Hematopoietic multipotent progenitor cell treated with erythropoietin and hydrocortisone succinate and interleukin-3 and kit ligand, for 4 days (in vitro differentiated cells): ENCODE measurements around the gene TARBP1.
"Not testable (repeated sequence)": the region's sequence is repeated elsewhere in the genome, so short reads cannot be mapped to it uniquely, and the experiment has no call there.

Source experiments
- DNase-seq: peaks from one replicate; pipeline ENCODE4 v3.0.0-alpha.2; 2015

TARBP1 gene

GRCh38 chr1:234434706-234435105, 44.3 kb downstream of the TARBP1 start:
- DNase-seq: no peak

- DNase-seq: no peak
These were observed 45.3 kb downstream of the TARBP1 start for GRCh38 chr1:234433563-234434285.

GRCh38 chr1:234431255-234431654, 47.7 kb downstream of the TARBP1 start:
- no peak for DNase-seq

GRCh38 chr1:234430691-234431090, 48.3 kb downstream of the TARBP1 start:
- DNase-seq: no peak

DNA sequence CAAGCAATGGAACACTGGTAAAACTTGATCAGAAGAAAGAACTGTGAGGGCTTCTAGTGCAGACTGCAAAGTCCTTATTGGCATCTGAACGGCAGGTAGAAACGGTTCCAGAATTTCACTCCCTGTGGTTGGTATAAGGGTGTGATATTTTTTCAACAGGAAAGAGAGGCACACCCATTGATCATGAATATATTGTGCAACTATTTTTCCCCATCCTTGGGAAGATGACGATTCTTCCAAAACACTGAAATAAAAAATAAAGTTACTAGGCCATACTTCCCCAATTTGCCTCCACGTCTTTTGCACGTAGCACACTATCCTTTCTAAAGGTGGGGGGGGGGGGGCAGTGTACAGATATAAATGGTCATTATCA, 49.6 kb downstream of the TARBP1 start:
- peak; percentile 24 for DNase-seq

DNA sequence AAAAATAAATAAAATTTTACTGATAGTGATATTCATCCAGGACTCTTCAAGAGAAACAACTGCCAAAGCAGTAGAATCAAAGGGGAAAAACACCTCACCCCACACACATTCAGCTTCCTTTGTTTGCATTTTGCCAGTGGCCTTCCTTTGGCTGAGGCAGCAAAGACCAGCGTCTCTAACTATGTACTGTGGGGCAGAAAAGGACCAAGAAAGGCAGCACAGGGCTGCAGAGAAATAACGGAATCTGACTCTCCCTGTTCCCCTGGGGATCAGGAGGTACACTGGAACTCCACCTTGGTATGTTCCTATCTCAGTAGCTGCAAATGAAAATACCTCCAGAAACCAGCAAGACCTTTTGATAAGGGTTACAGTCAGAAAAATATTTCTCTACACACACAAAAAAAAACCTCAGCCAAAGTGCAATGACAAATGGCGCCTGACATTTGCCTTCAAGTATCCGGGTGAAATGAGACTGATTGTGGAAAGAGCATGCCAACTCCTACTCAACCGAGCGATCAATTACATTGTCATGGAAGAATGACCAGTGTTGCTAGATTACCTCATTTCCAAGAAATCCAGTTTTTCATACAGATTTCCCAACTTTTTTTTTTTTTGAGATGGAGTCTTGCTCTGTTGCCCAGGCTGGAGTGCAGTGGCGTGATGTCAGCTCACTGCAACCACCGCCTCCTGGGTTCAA, 50.9 kb downstream of the TARBP1 start:
- no peak for DNase-seq

DNA sequence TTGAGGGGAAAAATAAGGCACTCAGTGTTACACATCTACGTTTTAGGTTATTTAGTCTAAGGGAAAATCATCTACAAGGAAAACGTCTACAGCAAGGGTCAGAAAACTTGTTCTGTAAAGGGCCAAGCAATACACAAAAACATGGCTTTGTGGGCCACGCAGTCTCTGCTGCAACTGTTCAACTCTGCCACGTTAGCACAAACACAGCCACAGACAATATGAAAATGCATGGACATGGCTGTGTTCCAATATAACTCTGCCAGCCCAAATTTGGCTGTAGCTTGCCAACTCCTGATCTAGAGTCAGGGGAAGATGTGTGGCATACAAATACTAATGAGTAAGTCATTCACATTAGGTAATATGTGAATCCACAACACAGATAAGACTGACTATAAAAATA, 65.0 kb downstream of the TARBP1 start:
- no peak for DNase-seq

DNA sequence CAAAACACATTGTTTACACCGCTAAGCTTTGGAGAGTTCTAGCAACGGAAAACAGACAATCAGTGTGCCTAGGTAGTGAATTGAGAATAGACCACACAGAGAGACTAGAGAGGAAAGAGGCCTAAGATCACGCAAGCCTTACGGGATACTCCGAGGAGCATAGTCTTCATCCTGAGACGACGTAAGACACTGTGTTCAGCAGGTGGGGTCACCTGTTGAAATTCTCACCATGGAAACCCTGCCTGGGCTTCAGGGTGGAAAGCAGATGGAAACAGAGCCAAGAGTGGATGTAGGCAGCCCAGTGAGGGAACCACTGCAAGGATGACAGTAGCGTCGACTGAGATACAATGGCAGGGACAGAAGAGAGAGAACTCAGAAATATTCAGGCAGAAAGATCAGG, 65.5 kb downstream of the TARBP1 start:
- no peak for DNase-seq

GRCh38 chr1:234412830-234413229, 66.1 kb downstream of the TARBP1 start:
- DNase-seq: no peak

DNA sequence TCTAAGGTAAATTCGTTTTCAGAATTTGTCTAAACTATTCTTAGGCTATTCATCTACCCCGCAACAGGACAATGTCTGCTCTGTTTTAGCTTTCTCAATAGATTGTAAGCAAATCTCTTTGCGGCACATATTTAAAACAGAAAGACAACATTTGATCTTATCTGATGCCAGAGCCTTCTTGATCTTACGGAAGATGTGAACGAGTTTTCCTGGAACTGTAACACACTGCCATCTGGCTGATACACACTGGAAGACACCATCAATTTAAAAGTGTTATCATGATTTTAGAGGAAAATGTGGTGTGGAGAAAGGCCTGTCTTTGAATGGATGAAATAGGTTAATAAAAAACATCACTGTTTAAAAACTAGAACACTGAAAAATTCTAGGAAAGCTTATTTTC, 69.7 kb downstream of the TARBP1 start:
- peak; percentile 46 for DNase-seq

- no peak for DNase-seq
These were observed 70.2 kb downstream of the TARBP1 start for GRCh38 chr1:234408757-234409156.

DNA sequence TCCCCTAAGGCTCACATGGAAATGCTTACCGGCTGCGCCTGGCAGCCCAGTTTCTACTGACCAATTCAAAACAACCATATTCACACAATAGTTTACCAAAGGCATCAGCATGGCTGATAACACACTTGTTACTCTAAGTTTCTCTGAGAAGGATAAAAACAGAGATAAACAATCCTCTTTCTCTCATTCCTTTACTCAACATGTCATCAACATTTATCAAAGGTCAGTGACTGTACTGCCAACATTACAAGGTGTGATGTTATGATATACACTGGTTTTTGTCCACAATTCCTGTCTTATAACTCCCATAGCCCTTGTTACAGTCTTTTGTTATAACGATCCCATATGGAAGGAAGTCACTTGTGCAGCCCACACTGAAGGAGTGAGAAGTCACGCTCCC, 72.1 kb downstream of the TARBP1 start:
- no peak for DNase-seq

- DNase-seq: no peak
These were observed 73.3 kb downstream of the TARBP1 start for GRCh38 chr1:234405676-234406075.

DNA sequence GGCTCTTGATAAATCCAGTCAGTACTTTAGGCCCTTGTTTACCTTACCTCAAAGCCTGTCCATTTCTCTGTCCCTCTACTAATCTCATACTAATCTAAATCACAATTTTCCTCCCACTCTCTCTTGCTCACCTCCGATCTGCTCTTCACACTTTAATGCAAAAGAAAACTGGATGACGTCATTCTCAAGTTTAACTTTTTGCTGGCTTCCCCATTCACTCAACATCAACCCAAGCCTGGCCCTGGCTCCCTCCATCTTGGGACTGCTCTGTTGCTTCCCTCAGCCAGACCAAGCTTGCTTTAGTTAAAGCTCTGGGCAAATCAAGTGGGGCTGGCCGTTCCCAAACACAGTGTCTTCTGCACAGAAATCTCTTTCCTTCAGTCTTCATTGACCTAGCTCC, 76.0 kb downstream of the TARBP1 start:
- DNase-seq: no peak

GRCh38 chr1:234401658-234402057, 77.3 kb downstream of the TARBP1 start:
- DNase-seq: no peak

DNA sequence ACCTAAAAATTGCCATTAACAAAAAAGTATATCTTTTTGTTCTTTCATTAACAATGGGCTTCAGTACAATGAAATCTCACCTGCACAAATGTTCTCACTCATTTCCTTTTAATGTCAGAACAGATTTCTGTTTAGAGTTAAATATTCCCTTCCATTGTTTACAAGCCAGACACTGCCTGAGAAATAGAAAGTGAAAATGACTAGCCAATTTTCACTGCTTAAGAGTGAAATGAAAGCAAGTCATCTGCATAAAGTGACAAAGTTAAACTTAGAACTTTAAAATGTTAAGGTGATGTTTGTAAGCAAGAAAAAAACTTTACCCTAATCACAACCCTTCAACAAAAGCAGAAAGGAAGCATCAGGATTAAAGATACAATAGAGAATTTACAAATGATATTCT, 78.2 kb downstream of the TARBP1 start:
- no peak for DNase-seq

DNA sequence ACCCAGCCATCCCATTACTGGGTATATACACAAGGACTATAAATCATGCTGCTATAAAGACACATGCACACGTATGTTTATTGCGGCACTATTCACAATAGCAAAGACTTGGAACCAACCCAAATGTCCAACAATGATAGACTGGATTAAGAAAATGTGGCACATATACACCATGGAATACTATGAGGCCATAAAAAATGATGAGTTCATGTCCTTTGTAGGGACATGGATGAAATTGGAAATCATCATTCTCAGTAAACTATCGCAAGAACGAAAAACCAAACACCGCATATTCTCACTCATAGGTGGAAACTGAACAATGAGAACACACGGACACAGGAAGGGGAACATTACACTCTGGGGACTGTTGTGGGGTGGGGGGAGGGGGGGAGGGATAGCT, 79.5 kb downstream of the TARBP1 start:
- not testable (repeated sequence) for DNase-seq

DNA sequence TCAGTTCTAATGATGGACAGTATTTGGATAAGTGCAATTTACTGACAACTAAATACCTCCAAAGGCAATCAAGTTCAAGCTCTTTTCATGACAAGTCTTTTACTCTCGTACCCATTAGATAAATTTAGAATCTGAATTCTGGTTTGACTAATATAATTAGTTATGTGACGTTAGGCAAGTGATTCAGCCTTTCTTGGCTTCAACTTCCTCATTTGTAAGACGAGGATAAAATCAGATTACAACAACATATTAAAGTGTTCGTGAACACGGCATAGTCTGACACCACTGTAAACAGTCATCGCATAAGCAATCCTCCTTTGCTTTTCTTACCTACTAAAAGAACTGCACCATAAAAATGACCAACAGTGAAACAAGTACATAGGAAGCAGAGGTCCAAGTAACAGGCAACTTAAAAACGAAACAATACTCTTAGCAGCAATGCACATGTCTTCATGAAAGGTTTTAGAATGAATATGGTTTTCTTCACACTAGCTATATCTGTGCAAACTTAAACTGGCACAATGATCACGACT, 80.1 kb downstream of the TARBP1 start:
- DNase-seq: peak; percentile 88

- DNase-seq: no peak
These were observed 81.2 kb downstream of the TARBP1 start for GRCh38 chr1:234397732-234398131.

DNA sequence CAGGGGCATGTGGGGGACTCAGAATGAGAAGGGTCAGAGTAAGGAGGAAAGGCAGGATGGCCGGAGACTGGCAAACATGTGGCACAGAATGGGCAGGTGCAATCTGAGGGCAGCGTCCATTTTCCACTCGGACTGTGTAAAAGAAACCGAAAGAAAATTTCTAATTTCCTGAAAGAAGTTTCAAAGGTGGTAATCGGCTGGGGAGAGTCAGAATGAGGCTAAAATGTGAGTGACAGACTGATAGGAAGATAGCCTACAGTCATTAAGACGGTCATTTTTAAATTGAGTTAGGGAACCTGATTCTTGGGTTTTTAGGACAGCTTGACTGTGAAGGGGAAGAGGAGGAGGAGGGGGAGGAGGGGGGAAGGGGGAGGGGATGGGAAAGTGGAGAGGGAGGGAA, 82.1 kb downstream of the TARBP1 start:
- DNase-seq: no peak

DNA sequence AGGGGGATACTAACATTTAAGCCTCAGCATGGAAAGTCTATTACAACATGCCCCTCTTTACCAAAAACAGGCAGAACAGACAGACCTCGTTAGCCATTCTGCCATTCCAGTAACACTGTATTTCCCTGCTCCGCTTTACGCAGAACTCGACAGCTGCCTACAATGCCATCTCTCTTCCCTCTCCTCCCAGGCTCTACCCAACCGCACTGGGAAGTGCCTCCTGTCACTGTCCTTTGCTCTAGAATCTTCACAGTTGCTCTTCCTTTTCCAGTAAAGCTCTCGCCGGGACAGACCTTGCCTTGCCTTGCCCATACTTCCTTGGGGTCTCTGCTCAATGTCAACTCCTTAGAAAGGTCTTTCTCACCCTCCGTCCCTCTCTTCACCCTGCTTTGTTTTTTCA, 82.9 kb downstream of the TARBP1 start:
- no peak for DNase-seq

DNA sequence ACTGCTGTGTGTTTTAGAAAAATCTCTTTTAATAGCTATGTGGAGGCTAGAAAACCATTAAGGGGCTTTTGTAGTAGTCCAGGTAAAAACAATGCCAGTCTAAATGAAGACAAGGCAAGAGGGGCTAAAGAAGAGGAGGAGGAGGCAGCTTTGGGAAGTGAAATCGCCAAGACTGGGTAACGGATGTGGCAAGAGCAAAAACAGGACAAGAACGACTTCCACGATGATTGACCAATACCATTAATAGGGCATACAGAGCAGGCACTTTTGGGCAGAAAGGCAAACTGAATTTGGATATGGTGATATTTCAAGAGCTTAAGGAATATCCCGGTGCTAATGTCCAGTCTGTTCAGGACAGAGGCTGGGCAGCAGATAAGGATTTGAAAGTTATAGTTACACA, 83.7 kb downstream of the TARBP1 start:
- no peak for DNase-seq

DNA sequence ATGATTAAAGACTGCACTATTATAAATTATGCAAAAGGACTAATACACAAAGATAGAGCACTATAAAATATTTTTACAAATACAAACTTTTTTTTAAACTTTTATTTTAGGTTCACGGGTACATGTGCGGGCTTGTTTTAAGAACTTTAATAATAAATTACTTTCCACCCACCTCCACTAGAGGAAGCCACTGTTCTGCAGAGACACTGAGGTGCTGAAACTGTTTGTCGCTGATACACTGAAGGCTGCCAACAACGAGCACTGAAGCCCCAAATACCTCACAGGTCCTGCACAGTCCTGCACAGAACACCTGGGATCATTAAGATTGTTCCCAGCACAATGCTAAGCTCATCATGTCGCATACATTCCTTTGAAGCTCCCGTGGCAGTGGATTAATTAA, 85.8 kb downstream of the TARBP1 start:
- DNase-seq: no peak

DNA sequence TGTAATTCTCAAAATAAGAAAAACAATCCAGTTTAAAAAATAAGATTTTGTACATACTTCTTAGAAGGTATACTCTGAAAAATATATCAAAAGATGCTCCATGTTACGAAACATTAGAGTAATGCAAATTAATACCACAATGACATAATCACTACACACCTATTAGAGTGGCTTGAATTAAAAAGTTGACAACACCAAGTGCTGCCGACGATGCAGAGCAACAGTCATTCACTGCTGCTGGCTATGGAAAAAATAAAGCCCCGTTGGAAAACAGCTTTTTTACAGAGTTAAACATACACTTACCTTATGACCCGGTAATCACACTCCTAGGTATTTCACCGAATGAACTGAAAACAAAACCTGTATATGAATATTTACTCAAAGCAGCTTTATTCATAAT, 90.9 kb downstream of the TARBP1 start:
- no peak for DNase-seq

- DNase-seq: no peak
These were observed 92.9 kb downstream of the TARBP1 start for GRCh38 chr1:234386122-234386521.
